Measurements from ENCODE around the gene DNAH10.
"Not testable (repeated sequence)": the region's sequence is repeated elsewhere in the genome, so short reads cannot be mapped to it uniquely, and the experiment has no call there.

Gene DNAH10

GRCh38 chr12:123907726-123908476, 145.8 kb downstream of the DNAH10 start:
- H3K27ac ChIP-seq (ENCODE audit: low read depth, low read length), result no peak overlapping the region

GRCh38 chr12:123908884-123909725, 147.0 kb downstream of the DNAH10 start:
- Histone ChIP-seq H3K4me3 (ENCODE audit: low read depth in 1 of 2, low read length in 2 of 2) (no peak overlapping the region), H3K36me3 (ENCODE audit: control insufficient read depth in 1 of 2, insufficient read depth in 2 of 2, low read length in 2 of 2) (no peaks in the 10 kb centered on the region), H3K27me3 (ENCODE audit: control insufficient read depth in 1 of 2, insufficient read depth in 2 of 2, low read length in 2 of 2) (peaks cover 0 to 5% of the 10 kb centered on the region in 2 donors), H3K27ac (ENCODE audit: low read depth, low read length) (no peak overlapping the region), H3K9me3 (ENCODE audit: control insufficient read depth in 1 of 2, low read length in 2 of 2) (no peaks in the 10 kb centered on the region), H3K4me1 (ENCODE audit: control insufficient read depth in 1 of 2, insufficient read depth in 2 of 2, low read length in 2 of 2) (peaks cover 4 to 11% of the 10 kb centered on the region in 2 donors), H3K9ac (ENCODE audit: low read depth in 1 of 2, low read length in 2 of 2) (no peak overlapping the region)

More at GRCh38 chr12:123907726-123908476, 145.8 kb downstream of the DNAH10 start:
- no peaks in the 10 kb centered on the region for H3K9me3 ChIP-seq (ENCODE audit: control insufficient read depth in 1 of 2, low read length in 2 of 2)
- H3K36me3 ChIP-seq (ENCODE audit: control insufficient read depth in 1 of 2, insufficient read depth in 2 of 2, low read length in 2 of 2), result no peaks in the 10 kb centered on the region
- peaks cover 0 to 5% of the 10 kb centered on the region in 2 donors for H3K27me3 ChIP-seq (ENCODE audit: control insufficient read depth in 1 of 2, insufficient read depth in 2 of 2, low read length in 2 of 2)
- H3K4me3 ChIP-seq (ENCODE audit: low read depth in 1 of 2, low read length in 2 of 2), result no peak overlapping the region
- no peak overlapping the region for H3K9ac ChIP-seq (ENCODE audit: low read depth in 1 of 2, low read length in 2 of 2)
- peaks cover 2 to 3% of the 10 kb centered on the region in 2 donors for H3K4me1 ChIP-seq (ENCODE audit: control insufficient read depth in 1 of 2, insufficient read depth in 2 of 2, low read length in 2 of 2)

GRCh38 chr12:123910057-123910456, 148.0 kb downstream of the DNAH10 start:
- H3K27me3 ChIP-seq (ENCODE audit: control insufficient read depth in 1 of 2, insufficient read depth in 2 of 2, low read length in 2 of 2), result no peaks in the 10 kb centered on the region
- H3K27ac ChIP-seq (ENCODE audit: low read depth, low read length), result no peak overlapping the region
- no peak overlapping the region for H3K9ac ChIP-seq (ENCODE audit: low read depth in 1 of 2, low read length in 2 of 2)
- no peaks in the 10 kb centered on the region for H3K9me3 ChIP-seq (ENCODE audit: control insufficient read depth in 1 of 2, low read length in 2 of 2)
- no peaks in the 10 kb centered on the region for H3K36me3 ChIP-seq (ENCODE audit: control insufficient read depth in 1 of 2, insufficient read depth in 2 of 2, low read length in 2 of 2)
- H3K4me1 ChIP-seq (ENCODE audit: control insufficient read depth in 1 of 2, insufficient read depth in 2 of 2, low read length in 2 of 2), result peaks cover 4 to 11% of the 10 kb centered on the region in 2 donors
- no peak overlapping the region for H3K4me3 ChIP-seq (ENCODE audit: low read depth in 1 of 2, low read length in 2 of 2)

GRCh38 chr12:123910761-123911193, 148.7 kb downstream of the DNAH10 start:
- H3K9me3 ChIP-seq (ENCODE audit: control insufficient read depth in 1 of 2, low read length in 2 of 2), result no peaks in the 10 kb centered on the region
- peaks cover 4 to 11% of the 10 kb centered on the region in 2 donors for H3K4me1 ChIP-seq (ENCODE audit: control insufficient read depth in 1 of 2, insufficient read depth in 2 of 2, low read length in 2 of 2)
- no peaks in the 10 kb centered on the region for H3K27me3 ChIP-seq (ENCODE audit: control insufficient read depth in 1 of 2, insufficient read depth in 2 of 2, low read length in 2 of 2)
- no peak overlapping the region for H3K9ac ChIP-seq (ENCODE audit: low read depth in 1 of 2, low read length in 2 of 2)
- no peaks in the 10 kb centered on the region for H3K36me3 ChIP-seq (ENCODE audit: control insufficient read depth in 1 of 2, insufficient read depth in 2 of 2, low read length in 2 of 2)
- no peak overlapping the region for H3K4me3 ChIP-seq (ENCODE audit: low read depth in 1 of 2, low read length in 2 of 2)
- H3K27ac ChIP-seq (ENCODE audit: low read depth, low read length), result no peak overlapping the region

- H3K27ac ChIP-seq (ENCODE audit: low read depth, low read length); H3K27me3 ChIP-seq (ENCODE audit: control insufficient read depth in 1 of 2, insufficient read depth in 2 of 2, low read length in 2 of 2); H3K9ac ChIP-seq (ENCODE audit: low read depth in 1 of 2, low read length in 2 of 2); H3K4me3 ChIP-seq (ENCODE audit: low read depth in 1 of 2, low read length in 2 of 2); H3K36me3 ChIP-seq (ENCODE audit: control insufficient read depth in 1 of 2, insufficient read depth in 2 of 2, low read length in 2 of 2); H3K9me3 ChIP-seq (ENCODE audit: control insufficient read depth in 1 of 2, low read length in 2 of 2): not testable (repeated sequence)
- H3K4me1 ChIP-seq (ENCODE audit: control insufficient read depth in 1 of 2, insufficient read depth in 2 of 2, low read length in 2 of 2), result peaks cover 4 to 11% of the 10 kb centered on the region in 2 donors
Measured at GRCh38 chr12:123911672-123912409, 149.7 kb downstream of the DNAH10 start.

- Histone ChIP-seq H3K36me3 (ENCODE audit: control insufficient read depth in 1 of 2, insufficient read depth in 2 of 2, low read length in 2 of 2) (no peaks in the 10 kb centered on the region), H3K4me3 (ENCODE audit: low read depth in 1 of 2, low read length in 2 of 2) (peak overlapping the region; percentile 33 to 34), H3K9me3 (ENCODE audit: control insufficient read depth in 1 of 2, low read length in 2 of 2) (no peaks in the 10 kb centered on the region), H3K4me1 (ENCODE audit: control insufficient read depth in 1 of 2, insufficient read depth in 2 of 2, low read length in 2 of 2) (peaks cover 4 to 11% of the 10 kb centered on the region in 2 donors), H3K9ac (ENCODE audit: low read depth in 1 of 2, low read length in 2 of 2) (no peak overlapping the region), H3K27me3 (ENCODE audit: control insufficient read depth in 1 of 2, insufficient read depth in 2 of 2, low read length in 2 of 2) (peaks cover 0 to 5% of the 10 kb centered on the region in 2 donors), H3K27ac (ENCODE audit: low read depth, low read length) (no peak overlapping the region)
Measured at GRCh38 chr12:123912415-123913380, 150.6 kb downstream of the DNAH10 start.

GRCh38 chr12:123914726-123915333, 152.7 kb downstream of the DNAH10 start:
- Histone ChIP-seq H3K4me1 (ENCODE audit: control insufficient read depth in 1 of 2, insufficient read depth in 2 of 2, low read length in 2 of 2) (peaks cover 4 to 11% of the 10 kb centered on the region in 2 donors), H3K36me3 (ENCODE audit: control insufficient read depth in 1 of 2, insufficient read depth in 2 of 2, low read length in 2 of 2) (no peaks in the 10 kb centered on the region), H3K9me3 (ENCODE audit: control insufficient read depth in 1 of 2, low read length in 2 of 2) (no peaks in the 10 kb centered on the region), H3K4me3 (ENCODE audit: low read depth in 1 of 2, low read length in 2 of 2) (no peak overlapping the region), H3K27me3 (ENCODE audit: control insufficient read depth in 1 of 2, insufficient read depth in 2 of 2, low read length in 2 of 2) (peaks cover 0 to 8% of the 10 kb centered on the region in 2 donors), H3K9ac (ENCODE audit: low read depth in 1 of 2, low read length in 2 of 2) (no peak overlapping the region), H3K27ac (ENCODE audit: low read depth, low read length) (no peak overlapping the region)

- H3K9me3 ChIP-seq (ENCODE audit: control insufficient read depth in 1 of 2, low read length in 2 of 2), result no peaks in the 10 kb centered on the region
- H3K36me3 ChIP-seq (ENCODE audit: control insufficient read depth in 1 of 2, insufficient read depth in 2 of 2, low read length in 2 of 2), result no peaks in the 10 kb centered on the region
- H3K9ac ChIP-seq (ENCODE audit: low read depth in 1 of 2, low read length in 2 of 2), result no peak overlapping the region
- no peak overlapping the region for H3K27ac ChIP-seq (ENCODE audit: low read depth, low read length)
- peaks cover 0 to 8% of the 10 kb centered on the region in 2 donors for H3K27me3 ChIP-seq (ENCODE audit: control insufficient read depth in 1 of 2, insufficient read depth in 2 of 2, low read length in 2 of 2)
- H3K4me3 ChIP-seq (ENCODE audit: low read depth in 1 of 2, low read length in 2 of 2), result no peak overlapping the region
- peaks cover 4 to 11% of the 10 kb centered on the region in 2 donors for H3K4me1 ChIP-seq (ENCODE audit: control insufficient read depth in 1 of 2, insufficient read depth in 2 of 2, low read length in 2 of 2)
Measured at GRCh38 chr12:123916729-123917128, 154.6 kb downstream of the DNAH10 start.

- H3K9me3 ChIP-seq (ENCODE audit: control insufficient read depth in 1 of 2, low read length in 2 of 2), result no peaks in the 10 kb centered on the region
- peaks cover 0 to 8% of the 10 kb centered on the region in 2 donors for H3K27me3 ChIP-seq (ENCODE audit: control insufficient read depth in 1 of 2, insufficient read depth in 2 of 2, low read length in 2 of 2)
- H3K27ac ChIP-seq (ENCODE audit: low read depth, low read length), result no peak overlapping the region
- H3K4me1 ChIP-seq (ENCODE audit: control insufficient read depth in 1 of 2, insufficient read depth in 2 of 2, low read length in 2 of 2), result peaks cover 4 to 11% of the 10 kb centered on the region in 2 donors
- H3K36me3 ChIP-seq (ENCODE audit: control insufficient read depth in 1 of 2, insufficient read depth in 2 of 2, low read length in 2 of 2), result no peaks in the 10 kb centered on the region
- no peak overlapping the region for H3K4me3 ChIP-seq (ENCODE audit: low read depth in 1 of 2, low read length in 2 of 2)
- H3K9ac ChIP-seq (ENCODE audit: low read depth in 1 of 2, low read length in 2 of 2), result no peak overlapping the region
Measured at GRCh38 chr12:123917337-123917850, 155.3 kb downstream of the DNAH10 start.

All from duodenal mucosa (tissue), 2 donors.